Neural cell (in vitro differentiated cells): ENCODE data around the gene HADHB.

Experiments
- CTCF ChIP-seq: fragments of 450-650 bp; IDR thresholded peaks from 2 replicates; pipeline ENCODE4 v1.5.1; 2014; ENCODE audit warnings: antibody characterized with exemption, mild to moderate bottlenecking, moderate library complexity; ENCODE audit not compliant: poor library complexity, severe bottlenecking
- EP300 ChIP-seq: fragments of 450-650 bp; conservative IDR thresholded peaks from 2 replicates; pipeline ENCODE4 v1.6.1; 2014; ENCODE audit warnings: antibody characterized with exemption, mild to moderate bottlenecking, moderate library complexity; ENCODE audit not compliant: poor library complexity, severe bottlenecking
- EZH2 ChIP-seq: fragments of 200-600, 300-800 bp; shearing (Covaris generic), sonication (generic); IDR thresholded peaks from 2 replicates; pipeline ENCODE4 v1.6.1; 2014; ENCODE audit warnings: antibody characterized with exemption, low read length, borderline replicate concordance, mild to moderate bottlenecking; ENCODE audit not compliant: insufficient read depth, poor library complexity, severe bottlenecking
- MXI1 ChIP-seq: fragments of 450-650 bp; conservative IDR thresholded peaks from 2 replicates; pipeline ENCODE4 v1.6.1; 2014; ENCODE audit warnings: antibody characterized with exemption, mild to moderate bottlenecking; ENCODE audit not compliant: poor library complexity, severe bottlenecking
- POLR2AphosphoS5 ChIP-seq: IDR thresholded peaks from 2 replicates; pipeline ENCODE4 v1.6.1; 2012
- RAD21 ChIP-seq: fragments of 450-650 bp; conservative IDR thresholded peaks from 2 replicates; pipeline ENCODE4 v1.6.1; 2014; ENCODE audit warnings: antibody characterized with exemption, mild to moderate bottlenecking, moderate library complexity
- REST ChIP-seq: IDR thresholded peaks from 2 replicates; pipeline ENCODE4 v1.6.1; 2012; ENCODE audit warnings: borderline replicate concordance
- SMC3 ChIP-seq: fragments of 450-650 bp; conservative IDR thresholded peaks from 2 replicates; pipeline ENCODE4 v1.6.1; 2014; ENCODE audit warnings: antibody characterized with exemption, mild to moderate bottlenecking, moderate library complexity; ENCODE audit not compliant: poor library complexity
- TAF1 ChIP-seq: IDR thresholded peaks from 2 replicates; pipeline ENCODE4 v1.6.1; 2012; ENCODE audit warnings: low read depth

- no peak for TF ChIP-seq CTCF
- TF ChIP-seq POLR2AphosphoS5, result no peak
- no peak for TF ChIP-seq TAF1
- no peak for TF ChIP-seq RAD21
- no peak for TF ChIP-seq REST
- no peak for TF ChIP-seq EP300
- no peak for TF ChIP-seq SMC3
- TF ChIP-seq EZH2, result no peak
- no peak for TF ChIP-seq MXI1
Measured at GRCh38 chr2:26297061-26297460, 52.3 kb downstream of the HADHB start.
